Stimulated activated CD4-positive, alpha-beta T cell treated with anti-CD3 and anti-CD28 coated beads, TNF-alpha, amount 100 ng/mL, for 1 hour (primary cell): ENCODE results near the gene CPNE9.

Experiments used
- DNase-seq, 3 donors: peaks; one replicate each; pipeline ENCODE4 v3.0.0-alpha.2; 2020; ENCODE audit warnings: low read depth in 3 of 3, low spot score in 1 of 3

CPNE9 gene

GRCh38 chr3:9703736-9704346 is at the start of gene CPNE9:
Gene CPNE9, plus strand, starts transcription at chr3:9703833. Its CDS starts 164 bp downstream, at chr3:9703997.
- no peak for DNase-seq

- DNase-seq = no peak
These were observed 43.8 kb upstream of the CPNE9 start for GRCh38 chr3:9659849-9660248.

GRCh38 chr3:9660972-9661371 is 42.7 kb upstream of the CPNE9 start:
- DNase-seq = no peak

- DNase-seq = no peak
These were observed 39.4 kb upstream of the CPNE9 start for GRCh38 chr3:9664119-9664751.

GRCh38 chr3:9666704-9667445 is 36.8 kb upstream of the CPNE9 start:
- no peak for DNase-seq

GRCh38 chr3:9669277-9669676 is 34.4 kb upstream of the CPNE9 start:
- no peak for DNase-seq

GRCh38 chr3:9669720-9670432 is 33.8 kb upstream of the CPNE9 start:
- DNase-seq = no peak

- DNase-seq = no peak
These were observed 30.6 kb upstream of the CPNE9 start for GRCh38 chr3:9673082-9673481.

GRCh38 chr3:9673752-9674151 is 29.9 kb upstream of the CPNE9 start:
- DNase-seq = no peak

- DNase-seq = no peak
These were observed 27.8 kb upstream of the CPNE9 start for GRCh38 chr3:9675736-9676290.

- no peak for DNase-seq
These were observed 26.8 kb upstream of the CPNE9 start for GRCh38 chr3:9676785-9677184.

GRCh38 chr3:9678493-9678892 is 25.1 kb upstream of the CPNE9 start:
- DNase-seq = no peak

- no peak for DNase-seq
These were observed 24.1 kb upstream of the CPNE9 start for GRCh38 chr3:9679476-9680080.

- DNase-seq = no peak
These were observed 22.5 kb upstream of the CPNE9 start for GRCh38 chr3:9681011-9681722.

GRCh38 chr3:9681723-9682081 is 21.9 kb upstream of the CPNE9 start:
- no peak for DNase-seq

GRCh38 chr3:9682096-9682495 is 21.5 kb upstream of the CPNE9 start:
- DNase-seq = no peak

- no peak for DNase-seq
These were observed 20.2 kb upstream of the CPNE9 start for GRCh38 chr3:9683426-9683825.

- DNase-seq = no peak
These were observed 18.2 kb upstream of the CPNE9 start for GRCh38 chr3:9685216-9686049.

- DNase-seq = no peak
These were observed 17.5 kb upstream of the CPNE9 start for GRCh38 chr3:9686050-9686550.
